ENCODE measurements around the gene NHSL1.
A peak's percentile ranks its signal among the peaks of the same experiment; 100 is the strongest.

Gene NHSL1

GRCh38 chr6:138464085-138464484 is 35.2 kb downstream of the NHSL1 start:
- no peak for DNase-seq

DNA sequence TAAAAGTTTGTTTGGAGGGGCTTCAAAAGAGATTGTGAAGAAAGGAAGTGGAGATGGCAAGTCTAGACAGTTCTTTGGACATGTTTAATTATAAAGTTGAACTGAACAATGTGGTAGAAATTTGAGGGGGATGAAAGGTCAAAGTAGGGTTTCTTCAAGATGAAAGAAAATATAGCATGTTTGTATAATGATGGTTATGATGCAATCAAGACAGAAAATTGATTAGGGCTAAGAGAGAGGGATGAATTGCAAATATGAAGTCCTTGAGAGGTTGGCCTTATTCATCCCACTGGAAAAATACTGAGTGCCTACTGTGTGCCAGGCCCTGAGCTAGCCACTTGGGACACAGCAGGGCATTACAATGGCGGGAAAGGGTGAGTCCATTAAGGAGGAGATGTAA is 37.6 kb downstream of the NHSL1 start:
- DNase-seq = no peak

GRCh38 chr6:138456401-138456790 is 42.9 kb downstream of the NHSL1 start:
- DNase-seq = no peak

GRCh38 chr6:138455746-138456400 is 43.4 kb downstream of the NHSL1 start:
- no peak for DNase-seq

DNA sequence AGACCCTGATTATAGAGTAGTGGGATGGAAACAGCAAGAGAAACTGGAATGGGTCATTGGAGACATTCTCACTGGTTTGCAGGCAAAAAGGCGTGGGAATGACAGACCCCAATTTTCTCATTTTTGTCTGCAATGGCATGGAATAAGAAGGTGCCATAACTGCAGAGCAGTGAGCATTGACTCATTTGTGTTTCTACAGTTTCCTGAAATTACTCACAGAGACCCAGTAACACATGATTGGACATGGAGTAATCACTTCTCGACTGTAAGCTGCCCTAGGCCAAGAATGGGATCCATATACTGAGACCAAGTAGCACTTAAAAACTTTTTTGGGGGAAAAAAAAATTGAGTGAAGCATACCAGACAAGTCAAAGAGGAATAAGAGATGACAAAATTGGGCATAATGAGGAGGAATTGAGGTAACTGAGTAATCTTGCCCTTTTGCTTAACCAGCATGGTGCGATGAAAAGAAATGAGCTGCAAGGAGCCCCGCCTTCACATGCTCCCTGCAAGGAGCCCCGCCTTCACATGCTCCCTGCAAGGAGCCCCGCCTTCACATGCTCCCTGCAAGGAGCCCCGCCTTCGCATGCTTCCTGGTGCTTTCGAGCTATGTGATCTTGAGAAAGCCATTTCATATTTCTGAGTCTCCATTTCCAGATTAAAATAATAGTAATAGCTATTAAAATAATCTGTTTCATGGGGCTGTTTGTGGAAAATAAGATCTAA is 44.1 kb downstream of the NHSL1 start:
- no peak for DNase-seq

DNA sequence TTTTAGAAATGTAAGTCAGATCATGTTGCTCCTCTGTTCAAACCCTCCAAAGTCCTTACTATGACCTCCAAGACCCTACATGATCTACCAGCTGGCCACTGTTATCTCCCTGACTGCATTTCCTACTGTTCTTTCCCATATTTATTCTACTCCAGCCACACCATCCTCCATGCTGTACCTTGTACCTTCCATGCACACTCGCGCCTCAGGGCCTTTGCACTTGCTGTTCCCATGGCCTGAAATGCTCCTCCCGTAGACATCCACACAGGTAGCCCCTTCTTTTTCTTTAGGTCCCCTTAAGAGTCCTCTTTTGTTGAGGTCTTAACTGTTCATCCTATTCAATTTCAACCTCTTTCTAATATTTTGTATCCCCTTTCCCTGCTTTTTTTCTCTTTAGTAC is 48.3 kb downstream of the NHSL1 start:
- DNase-seq = no peak

GRCh38 chr6:138450445-138450844 is 48.8 kb downstream of the NHSL1 start:
- no peak for DNase-seq

DNA sequence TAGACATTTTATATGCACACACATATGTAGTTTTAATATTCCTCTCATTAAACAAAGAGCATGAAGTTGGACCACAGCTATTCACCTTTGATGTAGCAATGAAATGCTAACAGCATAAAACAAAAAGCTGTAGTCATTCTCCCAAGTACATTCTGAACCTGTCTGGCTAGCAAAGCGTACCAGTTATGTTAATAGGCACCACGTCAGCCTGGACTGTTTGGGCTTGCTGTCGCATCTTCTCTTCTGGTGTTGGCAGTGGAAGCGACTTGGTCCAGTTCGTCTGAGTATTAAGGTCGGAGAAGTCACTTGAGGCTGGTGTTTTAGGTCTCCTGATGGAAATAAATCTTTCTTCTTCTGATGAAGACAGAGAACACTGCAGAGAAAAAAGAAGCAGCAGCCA is 52.5 kb downstream of the NHSL1 start:
- DNase-seq = peak in 7 of 56 donors; percentile 2 to 47 (median 10)

DNA sequence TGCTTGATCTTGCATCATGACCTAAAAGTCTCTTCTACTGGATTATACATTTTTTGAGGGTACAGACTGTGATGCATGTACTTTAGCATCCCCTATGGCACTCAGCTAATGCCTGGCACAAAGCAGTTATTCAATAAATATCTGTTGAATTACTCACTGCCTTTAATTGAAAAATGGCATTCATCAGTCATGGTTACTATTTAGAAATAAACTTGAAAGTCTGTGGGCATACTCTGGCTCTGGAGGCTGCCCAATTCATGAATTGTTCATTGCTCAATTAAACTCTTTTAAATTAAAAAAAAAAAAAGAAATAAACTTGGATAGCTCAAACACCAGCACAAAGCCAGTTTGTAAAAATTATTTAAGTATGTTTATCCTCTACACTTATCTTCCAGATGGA is 55.3 kb downstream of the NHSL1 start:
- peak in 1 of 56 donors; percentile 7 for DNase-seq

DNA sequence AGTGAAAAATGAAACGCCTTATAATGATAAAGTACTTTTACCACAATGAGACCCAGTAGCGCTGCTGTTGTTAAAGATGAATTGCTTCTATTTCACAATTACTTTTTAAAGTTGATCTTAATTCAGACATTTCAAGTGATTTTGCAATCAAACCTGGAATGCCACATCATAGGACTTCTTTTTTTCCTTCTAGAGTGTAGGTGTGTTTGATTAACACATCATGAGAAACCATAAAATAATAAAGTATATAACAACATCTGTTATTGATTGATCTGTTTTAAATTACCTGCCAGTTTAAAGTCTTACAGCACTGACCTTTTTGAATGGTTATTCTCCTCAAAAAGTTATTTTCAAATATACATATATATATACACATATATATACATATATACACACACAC is 56.6 kb downstream of the NHSL1 start:
- no peak for DNase-seq

- no peak for DNase-seq
Observed at GRCh38 chr6:138441965-138442364, 57.3 kb downstream of the NHSL1 start.

DNA sequence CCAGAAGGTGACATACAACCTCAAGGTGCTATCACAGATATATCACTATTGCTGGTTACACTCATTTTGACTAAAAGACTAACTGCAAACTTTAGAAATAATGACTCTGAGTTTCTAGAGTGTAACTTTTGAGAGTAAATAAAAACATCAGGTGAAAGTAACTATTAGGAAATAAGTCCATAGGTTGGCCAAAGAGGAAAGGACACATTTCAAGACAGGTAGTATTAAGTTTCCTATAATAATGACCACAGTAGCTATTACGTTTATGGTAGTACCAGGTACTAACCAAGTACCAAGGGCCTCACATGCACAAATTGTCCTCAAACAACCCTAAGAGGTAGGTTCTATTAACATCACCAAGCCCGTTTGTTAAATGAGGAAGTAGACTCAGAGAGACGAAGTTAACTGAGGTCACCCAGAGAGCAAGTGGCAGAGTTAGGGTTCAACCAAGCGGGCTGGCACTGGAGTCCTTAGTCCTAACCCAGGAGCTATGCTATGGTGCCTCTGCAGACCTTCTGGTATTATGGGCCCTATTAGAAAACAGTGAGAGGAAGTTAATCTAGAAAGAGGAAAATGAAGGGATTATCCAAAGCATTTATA is 58.4 kb downstream of the NHSL1 start:
- no peak for DNase-seq

DNA sequence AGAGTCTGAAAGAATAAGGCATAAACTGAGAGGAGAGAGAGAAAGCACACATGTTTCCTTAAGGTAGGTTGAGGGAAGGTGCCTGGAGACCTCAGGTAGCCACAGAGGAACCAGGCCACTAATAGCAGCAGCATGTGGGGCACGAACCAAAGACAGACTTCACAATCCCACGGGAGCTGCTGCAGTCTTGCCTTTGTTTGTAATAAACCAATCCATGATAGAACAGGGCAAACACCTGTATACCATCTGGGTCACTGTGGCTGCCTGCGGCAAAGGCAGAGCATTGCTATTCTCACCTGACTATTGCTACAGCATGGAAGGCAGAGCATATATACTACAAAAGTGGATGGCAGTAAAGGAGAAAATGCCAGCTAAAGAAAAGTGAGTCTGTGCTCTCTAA is 59.0 kb downstream of the NHSL1 start:
- no peak for DNase-seq

DNA sequence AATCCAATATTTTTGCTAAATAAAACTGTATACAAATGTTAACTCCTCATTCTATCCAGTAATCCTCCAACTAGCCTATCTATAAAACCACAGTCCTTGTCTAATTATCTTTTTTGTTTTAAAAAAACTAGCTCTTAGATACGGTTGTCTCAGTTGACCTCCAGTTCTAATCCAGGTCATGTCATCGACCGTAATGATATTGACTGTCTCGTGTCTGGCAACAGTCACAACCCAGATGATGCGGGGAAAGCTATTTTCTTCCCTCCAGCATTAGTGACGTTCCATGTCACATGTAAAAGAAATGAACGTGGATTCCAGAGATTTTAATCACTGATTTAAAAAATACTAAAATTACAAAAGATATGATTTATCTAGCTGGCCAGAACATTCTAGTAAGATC is 59.7 kb downstream of the NHSL1 start:
- no peak for DNase-seq

GRCh38 chr6:138434925-138435324 is 64.4 kb downstream of the NHSL1 start:
- no peak for DNase-seq

DNA sequence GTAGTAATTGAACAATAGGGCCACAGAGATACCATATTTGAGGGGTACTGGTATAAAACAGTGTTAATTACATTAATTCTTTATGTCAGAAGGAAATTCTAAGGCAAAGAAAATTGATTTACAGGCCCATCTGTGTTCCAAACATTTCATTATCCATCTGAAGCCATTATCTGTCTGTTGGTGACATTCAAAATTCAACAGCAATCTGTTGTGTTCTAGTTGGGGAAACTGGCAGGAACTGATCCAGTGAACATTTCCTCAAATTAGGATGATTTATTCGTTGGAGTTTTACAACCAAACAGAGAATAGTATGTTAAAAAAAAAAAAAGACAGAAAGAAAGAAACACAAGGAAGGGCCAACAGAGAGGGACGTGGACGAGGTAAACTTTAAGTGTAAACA is 65.2 kb downstream of the NHSL1 start:
- no peak for DNase-seq

DNA sequence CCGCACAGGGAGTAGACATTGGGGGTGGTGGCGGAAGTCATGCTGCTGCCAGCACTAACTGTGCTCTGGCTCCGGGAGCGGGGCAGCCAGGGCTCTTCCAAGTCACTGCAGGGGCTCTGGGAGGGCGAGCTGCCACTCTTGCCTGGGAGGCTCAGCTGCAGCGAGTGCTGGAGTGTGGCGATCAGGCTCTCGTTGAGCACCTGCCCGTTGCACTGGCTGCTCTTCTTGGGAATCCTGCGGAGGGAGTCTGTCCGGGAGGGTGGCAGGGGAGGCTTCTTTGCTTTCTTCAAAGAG is 67.3 kb downstream of the NHSL1 start:
- DNase-seq = peak in 13 of 56 donors; percentile 5 to 43 (median 19)

DNA sequence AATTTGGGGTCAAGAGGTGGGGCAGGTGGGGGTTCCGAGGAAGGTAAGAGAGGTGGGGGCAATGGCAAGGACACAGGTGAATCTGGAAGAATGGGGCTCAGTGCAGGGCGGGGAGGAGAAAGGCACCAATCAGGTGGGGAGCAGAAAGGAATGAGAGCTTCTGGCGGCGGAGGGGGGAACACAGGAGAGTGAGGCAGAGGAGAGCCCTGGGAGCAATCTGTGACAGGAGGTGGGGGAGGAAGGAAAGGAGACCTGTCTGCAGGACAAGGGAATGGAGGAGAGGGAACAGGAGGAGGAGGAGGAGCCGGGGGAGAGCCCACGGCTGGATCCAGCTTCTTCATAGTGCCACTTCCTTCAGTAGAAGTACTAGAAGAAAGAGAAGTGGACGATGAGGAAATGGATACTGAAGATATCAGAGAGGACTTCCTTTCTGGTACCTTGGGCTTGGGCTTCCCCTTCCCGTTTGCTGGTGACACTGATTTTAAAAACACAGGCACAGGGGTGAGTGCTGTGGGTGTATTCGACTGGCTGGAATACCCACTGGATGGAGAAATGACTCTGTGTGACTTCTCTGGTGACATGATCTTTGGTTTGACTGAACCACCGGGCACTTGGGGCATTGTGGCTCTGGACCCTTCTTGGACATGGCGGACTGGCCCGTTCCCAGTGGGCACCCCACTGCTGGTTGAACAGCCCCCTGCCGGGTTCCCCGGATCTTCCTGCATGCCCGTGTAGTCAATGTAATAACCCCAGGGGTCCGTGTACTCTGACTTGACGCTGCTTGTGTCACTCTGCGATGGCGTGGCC is 67.8 kb downstream of the NHSL1 start:
- DNase-seq = peak in 2 of 56 donors; percentile 4 to 13

GRCh38 chr6:138430361-138431145 is 68.7 kb downstream of the NHSL1 start:
- peak in 31 of 56 donors; percentile 5 to 61 (median 34) for DNase-seq

DNA sequence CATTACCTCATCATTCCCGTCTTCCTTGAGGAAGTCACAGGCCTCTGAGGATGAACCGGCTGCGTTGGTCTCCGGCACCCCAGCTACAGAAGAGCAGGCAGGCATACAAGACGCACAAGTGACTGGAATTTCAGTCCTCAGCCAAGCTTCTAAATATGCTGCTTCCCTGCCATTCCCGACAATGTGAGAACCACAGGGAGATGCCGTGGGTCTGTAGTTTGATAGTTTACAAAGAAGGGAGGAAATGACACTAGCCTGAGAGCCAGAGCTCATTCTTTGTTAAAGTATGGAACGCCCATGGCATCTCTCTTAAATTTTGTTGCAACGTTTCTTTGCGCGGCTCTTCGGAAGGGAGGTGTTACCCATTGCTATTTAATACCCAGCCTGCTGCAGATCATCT is 69.5 kb downstream of the NHSL1 start:
- DNase-seq = no peak

- no peak for DNase-seq
Observed at GRCh38 chr6:138428944-138429598, 70.2 kb downstream of the NHSL1 start.
